BJ (cell line): ENCODE results near the gene AQP7. TPM values are rescaled to one million over a fixed set of nuclear protein-coding genes. Genes with fewer than 3 reads are reported as not detected.
A peak's percentile ranks its signal among the peaks of the same experiment; 100 is the strongest.

Source experiments
- CTCF ChIA-PET: fragments of 350-600 bp; formaldehyde crosslinking; extraction: SDS; loops from one replicate; lab custom pipeline; 2021; ENCODE audit warnings: antibody characterized with exemption, inconsistent platforms; lab: Yijun Ruan, JAX
- POLR2A ChIA-PET: fragments of 300-600 bp; sonication (Branson Sonifier 250); formaldehyde crosslinking; extraction: SDS; loops from one replicate; lab custom pipeline; 2021; ENCODE audit warnings: antibody characterized with exemption; lab: Charles Lee
- DNase-seq: peaks from one replicate; pipeline ENCODE4 v3.0.0-alpha.2; 2011; ENCODE audit warnings: low read depth
- H3K27me3 ChIP-seq: 2 replicates; pipeline ENCODE4 v1.6.0; 2011; ENCODE audit warnings: low read length; ENCODE audit not compliant: control insufficient read depth, insufficient read depth
- H3K36me3 ChIP-seq: 2 replicates; pipeline ENCODE4 v1.5.1; 2011; ENCODE audit warnings: low read length; ENCODE audit not compliant: control insufficient read depth, insufficient read depth
- H3K4me3 ChIP-seq: 2 replicates; pipeline ENCODE4 v1.5.1; 2011; ENCODE audit warnings: low read depth, mild to moderate bottlenecking, control low read depth, low read length
- polyA plus RNA-seq: library from polyadenylated mRNA; depleted of rRNA; stranded (reverse); fragments of >200 nt; gene quantifications from 2 replicates; pipeline ENCODE4 v1.2.3, GENCODE V29; 2011
- TF ChIP-seq, protein P1 (sequence below): IDR thresholded peaks from 2 replicates; pipeline ENCODE4 v1.5.1; 2011; ENCODE audit warnings: low read depth, mild to moderate bottlenecking, control low read depth, inconsistent platforms, low read length, moderate library complexity; ENCODE audit not compliant: insufficient read depth

Gene AQP7
- polyA plus RNA-seq, 1 experiment = not detected

- CTCF ChIA-PET = interaction anchor here (0.6 to 1.7 kb wide), 3 partner anchors 19 to 110 kb away, joined by 3 to 8 read pairs (median 3); no protein-coding TSS in a partner anchor
- TF ChIP-seq, protein P1, sequence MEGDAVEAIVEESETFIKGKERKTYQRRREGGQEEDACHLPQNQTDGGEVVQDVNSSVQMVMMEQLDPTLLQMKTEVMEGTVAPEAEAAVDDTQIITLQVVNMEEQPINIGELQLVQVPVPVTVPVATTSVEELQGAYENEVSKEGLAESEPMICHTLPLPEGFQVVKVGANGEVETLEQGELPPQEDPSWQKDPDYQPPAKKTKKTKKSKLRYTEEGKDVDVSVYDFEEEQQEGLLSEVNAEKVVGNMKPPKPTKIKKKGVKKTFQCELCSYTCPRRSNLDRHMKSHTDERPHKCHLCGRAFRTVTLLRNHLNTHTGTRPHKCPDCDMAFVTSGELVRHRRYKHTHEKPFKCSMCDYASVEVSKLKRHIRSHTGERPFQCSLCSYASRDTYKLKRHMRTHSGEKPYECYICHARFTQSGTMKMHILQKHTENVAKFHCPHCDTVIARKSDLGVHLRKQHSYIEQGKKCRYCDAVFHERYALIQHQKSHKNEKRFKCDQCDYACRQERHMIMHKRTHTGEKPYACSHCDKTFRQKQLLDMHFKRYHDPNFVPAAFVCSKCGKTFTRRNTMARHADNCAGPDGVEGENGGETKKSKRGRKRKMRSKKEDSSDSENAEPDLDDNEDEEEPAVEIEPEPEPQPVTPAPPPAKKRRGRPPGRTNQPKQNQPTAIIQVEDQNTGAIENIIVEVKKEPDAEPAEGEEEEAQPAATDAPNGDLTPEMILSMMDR = no peak
Observed at GRCh38 chr9:33355933-33356332, 46.4 kb downstream of the AQP7 start.

DNA sequence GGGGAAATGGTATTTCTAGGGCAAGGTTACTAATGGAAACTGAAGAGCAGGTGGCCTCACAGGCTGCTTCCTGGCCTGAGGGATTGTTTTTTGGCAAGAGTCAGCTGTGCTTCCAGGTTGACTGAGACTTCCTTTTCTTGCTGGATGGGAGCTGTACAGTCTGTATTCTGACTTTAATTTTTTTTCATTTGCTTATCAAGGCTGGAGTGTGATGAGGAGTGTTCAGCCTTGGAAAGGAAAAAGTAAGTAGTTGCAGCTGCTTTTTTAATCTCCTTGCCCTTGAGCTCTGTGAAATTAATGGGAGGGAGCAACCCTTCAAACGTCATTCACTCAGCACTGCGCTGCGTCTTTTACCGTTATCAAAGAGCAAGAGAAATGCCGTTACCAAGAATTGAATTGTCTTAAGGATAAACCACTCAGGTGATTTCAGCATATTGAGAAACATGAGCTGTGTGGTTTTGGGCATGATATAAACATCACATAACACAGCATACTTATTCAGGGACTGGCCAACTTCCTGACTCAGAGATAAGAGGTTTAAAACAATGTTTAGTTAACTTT, 47.6 kb downstream of the AQP7 start:
- no peak for DNase-seq
- POLR2A ChIA-PET = interaction anchor here (0.6 kb wide), 1 partner anchor 692 kb away, joined by 17 read pairs; no protein-coding TSS in a partner anchor
- Histone ChIP-seq H3K36me3 (no peaks in the 10 kb centered on the region), H3K4me3 (no peak overlapping the region), H3K27me3 (no peaks in the 10 kb centered on the region)
- CTCF ChIA-PET = interaction anchor here (1.2 to 1.3 kb wide), 2 partner anchors 18 to 20 kb away, joined by 3 to 5 read pairs; no protein-coding TSS in a partner anchor
- TF ChIP-seq, protein P1 = no peak

More at GRCh38 chr9:33355933-33356332, 46.4 kb downstream of the AQP7 start:
- no peak for DNase-seq
- H3K4me3 ChIP-seq = no peak overlapping the region
- H3K27me3 ChIP-seq = no peaks in the 10 kb centered on the region
- no peaks in the 10 kb centered on the region for H3K36me3 ChIP-seq
- POLR2A ChIA-PET = no interaction called here

DNA sequence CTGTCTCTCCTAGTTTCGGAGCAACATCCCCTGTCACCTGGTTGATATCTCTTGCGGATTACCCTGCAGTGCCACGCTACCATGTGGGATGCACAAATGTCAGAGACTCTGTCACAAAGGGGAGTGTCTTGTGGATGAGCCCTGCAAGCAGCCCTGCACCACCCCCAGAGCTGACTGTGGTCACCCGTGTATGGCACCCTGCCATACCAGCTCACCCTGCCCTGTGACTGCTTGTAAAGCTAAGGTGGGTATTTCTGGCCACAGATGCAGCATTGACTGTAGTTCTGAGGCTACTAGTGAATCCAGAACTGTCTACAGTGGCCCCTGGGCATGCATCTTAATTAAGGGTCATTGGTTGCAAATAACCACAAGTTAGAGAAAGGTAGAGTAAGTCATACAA, 50.8 kb downstream of the AQP7 start:
- Histone ChIP-seq H3K27me3 (no peaks in the 10 kb centered on the region), H3K4me3 (no peak overlapping the region), H3K36me3 (peaks cover 2% of the 10 kb centered on the region)
- TF ChIP-seq, protein P1 = no peak
- ChIA-PET POLR2A (no interaction called here), CTCF (interaction anchor here (0.5 to 1.9 kb wide), 5 partner anchors 20 to 102 kb away, joined by 3 to 7 read pairs (median 4); no protein-coding TSS in a partner anchor)
- DNase-seq = no peak

GRCh38 chr9:33350310-33350709, 52.1 kb downstream of the AQP7 start:
- Histone ChIP-seq H3K36me3 (peaks cover 5% of the 10 kb centered on the region), H3K4me3 (no peak overlapping the region), H3K27me3 (no peaks in the 10 kb centered on the region)
- TF ChIP-seq, protein P1 = no peak
- ChIA-PET CTCF (interaction anchor here (0.6 to 1.9 kb wide), 7 partner anchors 15 to 266 kb away, joined by 3 to 7 read pairs (median 4); no protein-coding TSS in a partner anchor), POLR2A (no interaction called here)
- DNase-seq = peak; percentile 71

GRCh38 chr9:33349743-33350142, 52.6 kb downstream of the AQP7 start:
- ChIA-PET CTCF (interaction anchor here (1.5 to 1.9 kb wide), 3 partner anchors 15 to 63 kb away, joined by 4 to 7 read pairs (median 5); no protein-coding TSS in a partner anchor), POLR2A (no interaction called here)
- no peak for DNase-seq
- H3K27me3 ChIP-seq = no peaks in the 10 kb centered on the region
- peaks cover 5% of the 10 kb centered on the region for H3K36me3 ChIP-seq
- TF ChIP-seq, protein P1 = no peak
- no peak overlapping the region for H3K4me3 ChIP-seq
